NOMO-1 treated with dmso at 0.1 percent for 144 hours (cell line): ENCODE measurements around the gene LITAFD.
"Not testable (repeated sequence)": the region's sequence is repeated elsewhere in the genome, so short reads cannot be mapped to it uniquely, and the experiment has no call there.

Experiments used
- DNase-seq: peaks from one replicate; lab custom pipeline; 2025; ENCODE audit not compliant: unreplicated experiment; lab: John Stamatoyannopoulos, UW

The LITAFD gene

GRCh38 chr16:8869212-8869987 is 12.8 kb upstream of the LITAFD start:
- DNase-seq: no peak

GRCh38 chr16:8869988-8870241 is 12.2 kb upstream of the LITAFD start:
- DNase-seq: not testable (repeated sequence)

GRCh38 chr16:8872071-8872470 is 10.1 kb upstream of the LITAFD start:
- DNase-seq: no peak

GRCh38 chr16:8872967-8873865 is 8.9 kb upstream of the LITAFD start:
- DNase-seq: no peak

DNA sequence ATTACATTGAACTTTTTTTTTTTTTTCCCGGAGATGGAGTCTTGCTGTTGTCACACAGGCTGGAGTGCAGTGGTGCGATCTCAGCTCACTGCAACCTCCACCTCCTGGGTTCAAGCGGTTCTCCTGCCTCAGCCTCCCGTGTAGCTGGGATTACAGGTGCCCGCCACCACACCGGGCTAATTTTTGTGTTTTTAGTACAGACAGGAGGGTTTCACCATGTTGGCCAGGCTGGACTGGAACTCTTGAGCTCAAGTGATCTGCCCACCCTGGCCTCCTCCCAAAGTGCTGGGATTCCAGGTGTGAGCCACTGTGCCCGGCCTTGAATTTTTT is 8.3 kb upstream of the LITAFD start:
- not testable (repeated sequence) for DNase-seq

DNA sequence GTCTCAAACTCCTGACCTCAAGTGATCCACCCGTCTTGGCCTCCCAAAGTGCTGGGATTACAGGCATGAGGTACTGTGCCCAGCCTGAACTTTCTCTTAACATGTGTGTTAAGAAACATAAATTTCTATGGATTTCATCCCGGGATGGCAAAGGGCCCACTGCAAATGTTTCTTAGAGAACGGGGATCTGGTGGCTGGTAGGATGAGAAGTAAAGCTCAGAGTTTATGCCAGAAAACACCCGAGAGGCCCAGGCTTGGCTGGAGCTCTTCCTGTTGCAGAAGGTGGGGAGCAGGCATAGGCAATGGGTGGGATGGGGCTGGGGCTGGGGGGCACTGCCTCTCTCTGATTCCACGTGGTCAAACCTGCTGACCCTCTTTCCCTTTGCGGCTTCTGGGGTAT is 7.8 kb upstream of the LITAFD start:
- no peak for DNase-seq

DNA sequence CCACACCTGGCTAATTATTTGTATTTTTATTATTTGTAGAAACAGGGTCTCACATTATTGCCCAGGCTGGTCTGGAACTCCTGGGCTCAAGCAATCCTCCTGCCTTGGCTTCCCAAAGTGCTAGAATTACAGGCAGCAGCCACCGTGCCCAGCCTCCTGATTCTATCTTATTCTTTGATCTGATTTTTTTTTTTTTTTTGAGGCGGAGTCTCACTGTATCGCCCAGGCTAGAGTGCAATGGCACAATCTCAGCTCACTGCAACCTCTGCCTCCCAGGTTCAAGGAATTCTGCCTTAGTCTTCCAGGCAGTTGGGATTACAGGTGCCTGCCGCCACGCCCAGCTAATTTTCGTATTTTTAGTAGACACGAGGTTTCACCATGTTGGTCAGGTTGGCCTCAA is 6.8 kb upstream of the LITAFD start:
- not testable (repeated sequence) for DNase-seq

DNA sequence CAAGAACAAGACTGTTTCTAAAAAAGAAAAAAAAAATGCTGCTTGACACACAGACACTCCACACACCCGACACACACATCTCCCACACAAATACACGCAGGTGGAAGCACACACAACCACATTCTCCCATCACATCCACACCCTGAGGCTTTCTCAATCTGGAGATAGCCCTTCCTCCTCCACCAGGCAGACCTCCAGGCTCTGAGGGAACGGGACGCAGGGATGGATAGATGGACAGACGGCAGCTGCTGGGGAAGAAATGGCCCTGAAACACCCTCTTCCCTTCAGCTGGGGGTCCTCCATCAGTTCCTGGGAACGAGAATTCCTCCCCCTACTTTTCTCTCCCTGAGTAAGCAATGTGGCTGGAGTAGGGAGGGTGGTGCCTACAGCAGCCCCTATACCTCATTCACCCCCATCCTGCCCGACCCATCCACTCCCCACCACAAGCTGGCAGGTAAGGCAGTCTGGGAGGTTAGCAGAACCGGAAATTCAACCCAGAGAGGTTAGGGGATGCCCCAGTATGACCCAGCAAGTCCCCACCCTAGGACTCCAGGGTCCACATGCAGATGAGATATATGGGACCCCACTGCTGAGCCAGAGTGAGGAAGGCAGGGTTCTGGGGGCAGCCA is 4.1 kb upstream of the LITAFD start:
- DNase-seq: no peak

- DNase-seq: no peak
Observed at GRCh38 chr16:8878523-8878911, 3.6 kb upstream of the LITAFD start.

GRCh38 chr16:8880839-8881510 is 1.2 kb upstream of the LITAFD start:
- DNase-seq: no peak

DNA sequence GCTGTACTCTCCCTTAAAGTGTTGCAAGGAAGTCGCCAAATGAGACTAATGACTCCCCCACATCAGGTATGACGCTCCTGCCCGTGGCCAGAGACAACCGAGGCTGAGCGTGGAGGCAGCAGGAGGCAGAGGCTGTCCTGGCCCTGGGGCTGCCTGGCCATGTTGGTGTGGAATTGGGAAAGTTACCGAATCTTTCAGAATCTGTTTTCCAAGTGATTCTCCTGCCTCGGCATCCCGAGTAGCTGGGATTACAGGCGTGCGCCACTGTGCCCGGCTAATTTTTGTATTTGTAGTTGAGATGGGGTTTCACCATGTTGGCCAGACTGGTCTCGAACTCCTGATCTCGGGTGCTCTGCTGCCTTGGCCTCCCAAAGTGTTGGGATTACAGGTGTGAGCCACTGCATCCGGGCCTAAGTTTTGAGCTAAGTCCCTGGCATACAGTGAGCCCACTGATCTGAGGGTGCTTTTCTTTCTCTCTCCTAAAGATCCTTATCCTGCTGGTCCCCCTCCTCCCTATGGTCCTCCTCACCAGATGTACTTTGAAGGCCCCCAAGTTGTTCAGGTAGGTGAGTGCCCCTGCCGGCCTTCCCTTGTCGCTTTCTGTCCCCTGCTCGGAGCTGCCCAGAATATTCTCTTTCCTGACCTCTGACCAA is 700 bp downstream of the LITAFD start:
- DNase-seq: no peak

GRCh38 chr16:8885674-8886592 is 3.8 kb downstream of the LITAFD start:
- no peak for DNase-seq

GRCh38 chr16:8886593-8887430 is 4.7 kb downstream of the LITAFD start:
- no peak for DNase-seq

DNA sequence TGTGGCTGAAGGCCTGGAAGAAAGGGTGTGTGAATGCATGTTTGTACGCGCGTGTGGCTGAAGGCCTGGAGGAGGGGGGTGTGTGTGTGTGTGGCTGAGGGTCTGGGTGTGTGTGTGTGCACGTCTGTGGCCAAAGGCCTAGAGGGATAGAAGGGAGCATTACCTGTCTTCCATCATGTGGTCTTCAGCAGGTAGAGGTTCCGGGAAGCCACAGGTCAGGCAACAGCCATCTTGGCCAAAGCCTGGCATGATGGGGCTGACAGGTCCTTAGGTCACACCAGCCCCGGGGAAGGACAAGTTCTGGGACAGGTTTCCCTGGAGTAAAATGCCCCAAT is 5.2 kb downstream of the LITAFD start:
- DNase-seq: no peak

- no peak for DNase-seq
Observed at GRCh38 chr16:8887952-8888560, 5.9 kb downstream of the LITAFD start.

GRCh38 chr16:8888951-8889892 is 7.1 kb downstream of the LITAFD start:
- DNase-seq: no peak

- DNase-seq: no peak
Observed at GRCh38 chr16:8889893-8890548, 7.9 kb downstream of the LITAFD start.
